Measurements from ENCODE around the gene HECW1.

The HECW1 gene

DNA sequence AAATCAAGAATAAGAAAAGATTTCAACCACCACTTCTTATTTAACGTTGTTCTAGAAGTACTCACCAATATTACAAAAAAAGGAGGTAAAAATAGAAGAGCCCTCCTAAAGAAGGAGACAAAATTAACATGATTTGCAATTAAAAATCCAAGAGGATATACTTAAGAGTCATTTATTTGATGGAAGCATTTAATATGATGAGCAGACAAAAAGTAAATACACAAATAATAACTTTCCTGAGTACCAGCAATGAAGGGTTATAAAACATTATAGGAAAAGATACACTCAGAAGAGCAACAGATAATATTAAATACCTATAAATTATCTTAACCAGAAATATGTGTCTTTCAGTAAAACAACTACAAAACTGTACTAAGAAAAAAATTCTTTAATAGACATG, 363.5 kb downstream of the HECW1 start:
- Histone ChIP-seq H2AFZ (ENCODE audit: low read length) (no peak overlapping the region), H3K9me3 (ENCODE audit: insufficient read depth, low read depth, low read length) (no peaks in the 10 kb centered on the region), H3K36me3 (ENCODE audit: insufficient read depth, low read length) (no peaks in the 10 kb centered on the region), H3F3A (ENCODE audit: low read depth) (no peaks in the 10 kb centered on the region), H3K79me2 (ENCODE audit: insufficient read depth, low read length) (no peaks in the 10 kb centered on the region), H3K4me3 (ENCODE audit: low read length, poor library complexity, severe bottlenecking) (no peak overlapping the region), H3K27me3 (ENCODE audit: insufficient read depth, low read length, poor library complexity, severe bottlenecking) (no peaks in the 10 kb centered on the region), H3K9ac (ENCODE audit: low read depth, low read length, poor library complexity, severe bottlenecking) (no peak overlapping the region), H3K4me1 (ENCODE audit: insufficient read depth, low read length, poor library complexity, severe bottlenecking) (peaks cover 9% of the 10 kb centered on the region), H3K9me2 (replicated peaks; ENCODE audit: low read depth, low read length) (no peaks in the 10 kb centered on the region), H3K4me2 (ENCODE audit: low read depth, low read length, poor library complexity, severe bottlenecking) (no peak overlapping the region), H4K20me1 (ENCODE audit: insufficient read depth, low read length, poor library complexity, severe bottlenecking) (no peaks in the 10 kb centered on the region)
- TF ChIP-seq, protein P1, sequence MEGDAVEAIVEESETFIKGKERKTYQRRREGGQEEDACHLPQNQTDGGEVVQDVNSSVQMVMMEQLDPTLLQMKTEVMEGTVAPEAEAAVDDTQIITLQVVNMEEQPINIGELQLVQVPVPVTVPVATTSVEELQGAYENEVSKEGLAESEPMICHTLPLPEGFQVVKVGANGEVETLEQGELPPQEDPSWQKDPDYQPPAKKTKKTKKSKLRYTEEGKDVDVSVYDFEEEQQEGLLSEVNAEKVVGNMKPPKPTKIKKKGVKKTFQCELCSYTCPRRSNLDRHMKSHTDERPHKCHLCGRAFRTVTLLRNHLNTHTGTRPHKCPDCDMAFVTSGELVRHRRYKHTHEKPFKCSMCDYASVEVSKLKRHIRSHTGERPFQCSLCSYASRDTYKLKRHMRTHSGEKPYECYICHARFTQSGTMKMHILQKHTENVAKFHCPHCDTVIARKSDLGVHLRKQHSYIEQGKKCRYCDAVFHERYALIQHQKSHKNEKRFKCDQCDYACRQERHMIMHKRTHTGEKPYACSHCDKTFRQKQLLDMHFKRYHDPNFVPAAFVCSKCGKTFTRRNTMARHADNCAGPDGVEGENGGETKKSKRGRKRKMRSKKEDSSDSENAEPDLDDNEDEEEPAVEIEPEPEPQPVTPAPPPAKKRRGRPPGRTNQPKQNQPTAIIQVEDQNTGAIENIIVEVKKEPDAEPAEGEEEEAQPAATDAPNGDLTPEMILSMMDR (conservative IDR thresholded peaks at IDR 0.05; ENCODE audit: low read length): no peak
- no peak for TF ChIP-seq EZH2phosphoT487 (IDR thresholded peaks at IDR 0.05; ENCODE audit: borderline replicate concordance)

DNA sequence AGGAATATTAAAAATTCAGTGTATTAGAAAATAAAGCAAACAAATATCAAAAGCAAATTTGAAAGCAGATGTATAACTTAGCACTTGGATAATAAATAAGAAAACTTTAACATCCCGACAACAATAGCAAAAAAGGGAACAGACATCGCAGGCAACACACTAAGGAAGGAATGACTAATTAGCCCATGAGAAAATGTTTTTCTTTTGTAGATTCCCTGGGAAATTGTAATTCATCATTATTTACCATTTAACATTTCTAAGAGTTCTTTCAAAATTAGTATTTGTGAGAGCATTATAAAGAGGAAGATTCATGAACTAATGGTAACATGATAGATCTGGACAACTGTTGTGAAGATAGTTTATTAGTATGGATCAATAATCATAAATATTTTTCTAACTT, 364.4 kb downstream of the HECW1 start:
- Histone ChIP-seq H3K4me3 (ENCODE audit: low read length, poor library complexity, severe bottlenecking) (no peak overlapping the region), H3K79me2 (ENCODE audit: insufficient read depth, low read length) (no peaks in the 10 kb centered on the region), H3F3A (ENCODE audit: low read depth) (no peaks in the 10 kb centered on the region), H3K27me3 (ENCODE audit: insufficient read depth, low read length, poor library complexity, severe bottlenecking) (no peaks in the 10 kb centered on the region), H3K4me2 (ENCODE audit: low read depth, low read length, poor library complexity, severe bottlenecking) (no peak overlapping the region), H2AFZ (ENCODE audit: low read length) (no peak overlapping the region), H3K4me1 (ENCODE audit: insufficient read depth, low read length, poor library complexity, severe bottlenecking) (peaks cover 4% of the 10 kb centered on the region), H3K9ac (ENCODE audit: low read depth, low read length, poor library complexity, severe bottlenecking) (no peak overlapping the region), H3K36me3 (ENCODE audit: insufficient read depth, low read length) (no peaks in the 10 kb centered on the region), H4K20me1 (ENCODE audit: insufficient read depth, low read length, poor library complexity, severe bottlenecking) (no peaks in the 10 kb centered on the region), H3K9me2 (replicated peaks; ENCODE audit: low read depth, low read length) (no peaks in the 10 kb centered on the region), H3K9me3 (ENCODE audit: insufficient read depth, low read depth, low read length) (no peaks in the 10 kb centered on the region)
- TF ChIP-seq EZH2phosphoT487 (IDR thresholded peaks at IDR 0.05; ENCODE audit: borderline replicate concordance): no peak
- TF ChIP-seq, protein P1 (conservative IDR thresholded peaks at IDR 0.05; ENCODE audit: low read length): no peak

DNA sequence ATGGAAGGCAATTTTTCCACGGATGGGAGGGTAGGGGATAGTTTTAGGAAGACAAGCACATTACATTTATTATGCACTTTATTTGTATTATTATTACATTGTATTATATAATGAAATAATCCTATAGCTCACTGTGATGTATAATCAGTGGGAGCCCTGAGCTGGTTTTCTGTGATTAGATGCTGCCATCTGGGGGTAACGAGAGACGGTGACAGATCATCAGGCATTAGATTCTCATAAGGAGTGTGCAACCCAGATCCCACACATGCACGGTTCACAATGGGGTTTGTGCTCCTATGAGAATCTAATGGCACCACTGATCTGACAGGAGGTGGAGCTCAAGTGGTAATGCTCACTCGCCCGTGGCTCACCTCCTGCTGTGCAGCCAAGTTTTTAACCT, 366.6 kb downstream of the HECW1 start:
- H3K79me2 ChIP-seq (ENCODE audit: insufficient read depth, low read length): no peaks in the 10 kb centered on the region
- H4K20me1 ChIP-seq (ENCODE audit: insufficient read depth, low read length, poor library complexity, severe bottlenecking): no peaks in the 10 kb centered on the region
- H3K36me3 ChIP-seq (ENCODE audit: insufficient read depth, low read length): no peaks in the 10 kb centered on the region
- no peak for TF ChIP-seq EZH2phosphoT487 (IDR thresholded peaks at IDR 0.05; ENCODE audit: borderline replicate concordance)
- TF ChIP-seq, protein P1 (conservative IDR thresholded peaks at IDR 0.05; ENCODE audit: low read length): peak; percentile 49
- H3K4me3 ChIP-seq (ENCODE audit: low read length, poor library complexity, severe bottlenecking): no peak overlapping the region
- H3K9me3 ChIP-seq (ENCODE audit: insufficient read depth, low read depth, low read length): no peaks in the 10 kb centered on the region
- H3F3A ChIP-seq (ENCODE audit: low read depth): no peaks in the 10 kb centered on the region
- no peak overlapping the region for H2AFZ ChIP-seq (ENCODE audit: low read length)
- no peak overlapping the region for H3K4me2 ChIP-seq (ENCODE audit: low read depth, low read length, poor library complexity, severe bottlenecking)
- no peaks in the 10 kb centered on the region for H3K4me1 ChIP-seq (ENCODE audit: insufficient read depth, low read length, poor library complexity, severe bottlenecking)
- H3K27me3 ChIP-seq (ENCODE audit: insufficient read depth, low read length, poor library complexity, severe bottlenecking): no peaks in the 10 kb centered on the region
- H3K9me2 ChIP-seq (replicated peaks; ENCODE audit: low read depth, low read length): no peaks in the 10 kb centered on the region
- no peak overlapping the region for H3K9ac ChIP-seq (ENCODE audit: low read depth, low read length, poor library complexity, severe bottlenecking)
